Astrocyte of the hippocampus (primary cell): Measurements from ENCODE around the gene TMEM244.
"Not testable (repeated sequence)": the region's sequence is repeated elsewhere in the genome, so short reads cannot be mapped to it uniquely, and the experiment has no call there.

Experiments used
- DNase-seq: peaks from one replicate; pipeline ENCODE4 v3.0.0; 2011; ENCODE audit warnings: low read depth, low spot score

TMEM244 gene

GRCh38 chr6:129860908-129861665 is at the start of gene TMEM244:
TMEM244 (minus strand) TSS chr6:129861315; CDS start chr6:129861188, 127 bp downstream.
- peak; percentile 13 for DNase-seq

- DNase-seq = no peak
Observed at GRCh38 chr6:129908858-129909257, 47.7 kb upstream of the TMEM244 start.

DNA sequence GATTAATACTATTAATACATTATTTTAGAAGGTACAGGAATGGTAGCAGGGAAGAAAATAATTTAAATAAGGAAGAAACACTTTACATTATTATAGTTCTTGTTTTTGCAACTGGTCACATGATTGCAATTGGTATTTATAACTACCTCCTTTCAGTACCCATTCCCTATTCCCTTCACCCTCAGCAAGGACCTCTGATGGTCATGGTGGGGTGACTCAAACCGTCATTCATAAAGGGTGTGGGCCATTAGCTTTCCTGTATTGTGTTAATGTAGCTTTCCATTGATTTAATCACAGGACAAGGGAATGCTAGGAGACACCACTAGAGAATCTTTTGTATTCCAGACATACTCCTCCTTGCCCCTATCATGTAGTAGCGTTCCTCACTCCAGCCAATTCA is 47.2 kb upstream of the TMEM244 start:
- no peak for DNase-seq

- DNase-seq = no peak
Observed at GRCh38 chr6:129906515-129907077, 45.5 kb upstream of the TMEM244 start.

- DNase-seq = no peak
Observed at GRCh38 chr6:129903082-129903481, 42.0 kb upstream of the TMEM244 start.

DNA sequence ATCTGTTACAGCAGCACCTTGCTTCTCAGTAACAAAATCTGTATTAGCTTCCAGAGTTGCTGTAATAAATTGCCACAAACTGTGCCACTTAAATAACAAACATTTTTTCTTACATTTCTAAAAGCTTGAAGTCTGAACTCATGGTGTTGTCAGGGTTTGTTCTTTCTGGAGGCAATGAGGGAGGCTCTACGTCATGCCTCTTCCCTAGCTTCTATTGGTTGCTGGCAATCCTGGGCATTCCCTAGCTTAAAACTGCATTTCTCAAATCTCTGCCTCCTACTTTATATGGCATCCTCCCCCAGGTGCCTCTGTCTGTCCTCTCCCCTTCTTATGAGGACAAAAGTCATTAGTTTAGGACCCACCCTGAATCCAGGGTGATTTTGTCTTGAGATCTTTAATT is 41.6 kb upstream of the TMEM244 start:
- DNase-seq = no peak

DNA sequence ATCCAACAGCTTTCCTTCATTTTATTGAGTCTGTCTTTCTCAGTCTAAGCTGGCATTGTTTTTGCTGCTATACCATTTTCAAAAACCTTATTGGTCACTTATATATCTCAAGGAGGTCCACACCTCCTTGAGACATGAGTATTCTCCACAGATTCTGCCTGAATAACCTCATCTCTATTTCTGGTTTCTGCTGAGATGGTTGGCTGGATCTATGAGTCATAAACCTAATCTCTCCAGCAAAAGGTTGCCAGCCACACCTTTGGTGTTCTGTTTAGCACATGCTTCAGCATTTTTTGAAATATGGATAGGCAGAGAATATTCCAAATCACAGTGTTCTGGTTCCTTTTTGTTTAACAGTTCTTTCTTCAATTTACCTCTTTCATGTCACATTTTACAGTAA is 40.8 kb upstream of the TMEM244 start:
- no peak for DNase-seq

GRCh38 chr6:129895692-129896091 is 34.6 kb upstream of the TMEM244 start:
- DNase-seq = no peak

- DNase-seq = no peak
Observed at GRCh38 chr6:129894921-129895320, 33.8 kb upstream of the TMEM244 start.

DNA sequence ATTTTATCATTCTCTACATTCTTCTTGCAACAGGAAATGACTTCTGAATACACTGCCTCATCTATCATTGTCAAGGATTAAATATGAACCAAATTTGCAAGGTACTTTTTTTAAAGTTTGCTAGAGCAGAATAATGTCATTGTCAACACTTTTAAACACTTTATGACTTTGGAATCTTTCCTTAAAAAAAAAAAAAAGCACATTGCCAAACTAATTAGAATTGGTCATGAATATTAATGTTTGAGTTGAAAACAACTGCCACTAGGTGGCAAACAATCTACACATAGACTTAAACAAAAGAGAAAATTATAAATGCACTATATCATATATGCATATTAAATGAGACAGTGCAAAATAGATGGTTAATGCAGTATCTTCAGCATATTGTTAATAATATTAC is 32.5 kb upstream of the TMEM244 start:
- DNase-seq = peak; percentile 14

- DNase-seq = no peak
Observed at GRCh38 chr6:129890701-129891100, 29.6 kb upstream of the TMEM244 start.

DNA sequence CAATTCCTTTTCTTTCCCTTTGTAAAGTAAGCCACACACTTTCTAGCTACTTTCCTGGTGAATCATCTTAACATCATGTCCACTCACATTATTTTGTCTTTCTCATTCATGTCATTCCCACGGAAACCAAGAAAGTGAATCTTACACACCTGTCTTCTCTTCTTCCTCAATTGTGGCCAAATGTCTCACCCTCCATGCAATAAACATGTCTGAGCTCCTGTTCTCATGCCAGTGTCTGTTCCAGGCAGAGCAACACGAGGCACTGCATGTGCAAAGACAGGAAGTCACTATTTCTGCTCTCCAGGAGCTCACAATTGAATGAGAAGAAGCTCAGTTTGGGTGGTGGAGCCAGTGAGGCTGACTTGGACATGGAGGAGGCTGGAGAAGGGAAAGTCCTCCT is 29.0 kb upstream of the TMEM244 start:
- DNase-seq = peak; percentile 41

GRCh38 chr6:129889580-129889979 is 28.5 kb upstream of the TMEM244 start:
- peak; percentile 66 for DNase-seq

DNA sequence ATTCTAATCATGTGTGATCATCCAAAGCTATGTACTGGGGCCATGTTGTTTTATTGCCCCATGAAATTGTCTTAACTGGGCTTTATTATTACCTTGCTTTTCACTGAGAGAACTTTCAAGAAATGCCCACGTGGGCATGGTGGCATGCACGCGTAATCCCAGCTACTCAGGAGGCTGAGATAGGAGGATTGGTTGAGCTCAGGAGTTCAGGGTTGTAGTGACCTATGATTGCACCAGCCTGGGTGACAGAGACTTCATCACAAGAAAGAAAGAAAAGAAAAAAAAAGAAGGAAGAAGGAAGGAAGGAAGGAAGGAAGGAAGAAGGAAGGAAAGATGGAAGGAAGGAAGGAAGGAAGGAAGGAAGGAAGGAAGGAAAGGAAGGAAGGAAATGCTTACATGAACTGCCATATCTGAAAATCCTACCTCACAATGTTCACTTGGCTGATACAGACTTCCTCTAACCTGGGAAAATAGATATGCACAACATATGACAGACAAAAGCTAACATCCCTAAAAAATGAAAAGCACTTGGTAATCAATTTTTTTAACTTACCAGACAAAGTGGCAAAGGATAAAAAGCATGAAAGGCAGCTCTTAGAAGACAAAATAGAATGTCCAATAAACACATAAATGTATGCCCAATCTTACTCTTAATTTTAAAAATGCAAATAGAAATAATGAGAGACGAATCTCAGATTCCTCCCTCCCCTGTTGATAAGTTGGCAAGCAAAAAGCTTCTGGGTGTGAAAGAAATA is 25.5 kb upstream of the TMEM244 start:
- DNase-seq = no peak

GRCh38 chr6:129884211-129884610 is 23.1 kb upstream of the TMEM244 start:
- DNase-seq = no peak

DNA sequence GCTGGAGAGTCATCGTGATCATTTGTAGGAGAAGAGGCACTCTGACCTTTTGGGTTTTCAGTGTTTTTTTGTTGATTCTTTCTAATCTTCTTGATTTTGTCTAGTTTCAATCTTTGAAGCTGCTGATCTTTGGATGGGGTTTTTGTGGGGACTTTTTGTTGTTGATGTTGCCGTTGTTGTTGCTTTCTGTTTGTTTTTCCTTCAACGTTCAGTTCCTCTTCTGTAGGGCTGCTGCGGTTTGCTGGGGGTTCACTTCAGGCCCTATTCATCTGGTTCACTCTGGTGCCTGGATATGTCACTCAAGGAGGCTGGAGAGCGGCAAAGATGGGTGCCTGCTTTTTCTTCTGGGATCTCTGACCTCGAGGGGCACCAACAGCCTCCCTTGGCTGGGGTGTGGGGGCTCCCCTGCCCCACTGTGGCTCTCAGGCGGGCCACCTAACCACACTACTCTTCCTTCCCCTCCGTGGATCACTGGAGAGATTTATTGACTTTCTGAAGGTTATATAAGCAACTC is 21.5 kb upstream of the TMEM244 start:
- no peak for DNase-seq

GRCh38 chr6:129877894-129878293 is 16.8 kb upstream of the TMEM244 start:
- not testable (repeated sequence) for DNase-seq

DNA sequence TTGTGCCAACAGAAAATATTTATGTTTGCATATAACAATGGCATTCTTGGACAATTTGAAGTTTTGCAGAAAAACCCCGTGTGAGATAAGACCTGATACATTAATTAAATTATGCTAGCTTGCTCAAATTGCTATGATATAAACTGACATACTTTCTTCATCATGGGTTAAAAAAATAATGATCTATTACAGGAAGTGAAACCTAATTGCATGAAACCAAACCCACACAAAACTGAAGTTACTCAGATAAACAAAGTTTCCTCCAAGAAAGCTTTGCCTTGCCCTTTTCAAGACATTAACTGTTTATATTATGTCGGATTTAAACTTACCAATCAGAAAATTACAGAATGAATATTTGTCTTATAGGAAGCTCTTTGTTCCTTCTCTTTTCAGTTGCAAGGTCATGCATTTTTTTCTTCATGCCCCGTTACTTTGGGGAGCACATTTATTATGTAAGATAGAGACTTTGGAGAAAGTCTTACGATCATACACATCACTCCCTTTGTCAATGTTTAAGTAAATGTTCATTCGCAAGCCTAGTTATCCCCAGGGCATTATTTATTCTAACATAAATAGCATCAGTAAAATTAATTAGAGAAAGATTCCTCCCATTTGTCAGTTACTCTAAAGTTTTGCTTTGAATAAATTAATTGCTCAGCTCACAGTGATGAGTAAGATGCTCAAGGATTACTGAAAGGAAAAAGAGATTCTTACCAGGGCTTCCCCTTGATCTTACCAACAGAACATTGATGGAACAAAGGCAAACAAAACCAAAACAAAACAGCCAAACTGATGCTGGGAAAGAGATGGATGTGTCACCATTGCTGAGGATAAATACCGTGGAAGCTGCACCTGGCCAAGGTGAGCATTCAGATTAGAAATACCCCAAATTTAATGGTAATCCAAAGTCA is 14.8 kb upstream of the TMEM244 start:
- DNase-seq = no peak

GRCh38 chr6:129874837-129875236 is 13.7 kb upstream of the TMEM244 start:
- no peak for DNase-seq

GRCh38 chr6:129872586-129872985 is 11.5 kb upstream of the TMEM244 start:
- no peak for DNase-seq

DNA sequence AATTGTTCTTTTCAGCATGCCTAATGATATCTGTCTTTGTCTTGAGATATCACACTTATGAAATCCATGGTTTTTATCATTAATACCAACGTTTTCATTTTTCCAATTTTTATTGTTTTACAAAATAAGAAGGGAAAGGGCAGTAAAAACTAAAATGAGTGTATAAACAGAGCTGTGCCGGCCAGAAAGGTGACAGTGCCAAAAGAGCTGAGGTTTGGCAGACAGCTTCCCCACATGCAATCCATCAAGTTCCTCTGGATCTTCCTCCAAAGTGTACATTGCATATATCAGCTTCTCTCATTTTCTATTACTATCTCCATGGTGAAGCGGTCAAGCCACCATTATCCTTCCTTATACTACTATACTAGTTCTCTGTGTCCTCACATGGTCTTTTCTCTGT is 10.1 kb upstream of the TMEM244 start:
- no peak for DNase-seq
